Peyer's patch (tissue), 4 donors: Measurements from ENCODE around the gene MPPED1. TPM values are rescaled to one million over a fixed set of nuclear protein-coding genes. Genes with fewer than 3 reads are reported as not detected.

Experiments used
- DNase-seq, 3 donors: peaks; one replicate each; pipeline ENCODE4 v3.0.0-alpha.2; 2017 to 2019
- H3K27ac ChIP-seq, 4 donors: fragments of 200-600 bp; sonication (generic); one replicate each; pipeline ENCODE4 v1.5.1; 2016 to 2019
- H3K27me3 ChIP-seq, 2 donors: fragments of 200-600 bp; sonication (generic); one replicate each; pipeline ENCODE4 v1.5.1; 2019
- H3K36me3 ChIP-seq, 3 donors: fragments of 200-600 bp; sonication (generic); one replicate each; pipeline ENCODE4 v1.5.1; 2016 to 2019
- H3K4me1 ChIP-seq, 4 donors: fragments of 200-600 bp; sonication (generic); one replicate each; pipeline ENCODE4 v1.5.1; 2016 to 2019
- H3K4me3 ChIP-seq, 4 donors: fragments of 200-600 bp; sonication (generic); 1 replicate in 3 of 4; 2 replicates in 1 of 4; pipeline ENCODE4 v1.5.1; 2016 to 2019; ENCODE audit warnings: mild to moderate bottlenecking in 1 of 4
- H3K9me3 ChIP-seq, 4 donors: fragments of 200-600 bp; sonication (generic); one replicate each; pipeline ENCODE4 v1.5.1; 2016 to 2019; ENCODE audit warnings: mild to moderate bottlenecking in 1 of 4
- POLR2A ChIP-seq, 2 donors: fragments of 450-650 bp; IDR thresholded peaks; one replicate each; pipeline ENCODE4 v1.5.1; 2017; ENCODE audit warnings: antibody characterized with exemption in 2 of 2, mild to moderate bottlenecking in 2 of 2, moderate library complexity in 2 of 2
- total RNA-seq, 4 donors: library from RNA; depleted of rRNA; stranded (reverse); fragments of >200 nt; gene quantifications; one replicate each; pipeline ENCODE4 v1.1.0, GENCODE V29; 2016
- TF ChIP-seq, protein P1 (sequence below), 6 experiments: fragments of 450-650 bp in 4 of 6; fragments of 200-600 bp in 2 of 6; sonication (generic) in 1 of 6; IDR thresholded peaks; one replicate each; pipeline ENCODE4 v1.5.1; 2017 to 2019; ENCODE audit warnings: antibody characterized with exemption in 6 of 6, mild to moderate bottlenecking in 3 of 6, moderate library complexity in 1 of 6

MPPED1 gene
- total RNA-seq, 4 donors from 2014 or later, result not detected

DNA sequence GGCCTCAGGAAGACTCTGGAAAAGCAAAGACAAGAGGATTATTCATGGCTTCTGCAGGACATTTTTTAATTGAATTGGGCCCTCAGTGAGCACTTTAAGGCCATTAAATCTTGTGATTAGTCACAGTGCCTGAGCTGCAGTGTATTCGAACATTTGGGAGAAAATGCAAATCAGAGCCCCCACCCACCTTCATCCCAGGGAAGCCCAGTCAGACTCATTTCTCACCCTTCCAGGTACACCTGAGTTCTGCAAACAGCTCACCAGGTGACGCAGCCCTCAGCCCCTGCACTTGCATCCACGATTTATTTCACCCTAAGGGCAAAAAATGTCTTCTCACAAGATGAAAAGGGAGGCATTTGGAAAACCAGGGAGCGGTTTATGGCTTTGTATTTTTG lies 128.7 kb downstream of the MPPED1 start:
- no peak for TF ChIP-seq POLR2A (IDR thresholded peaks at IDR 0.05)
- TF ChIP-seq, protein P1, sequence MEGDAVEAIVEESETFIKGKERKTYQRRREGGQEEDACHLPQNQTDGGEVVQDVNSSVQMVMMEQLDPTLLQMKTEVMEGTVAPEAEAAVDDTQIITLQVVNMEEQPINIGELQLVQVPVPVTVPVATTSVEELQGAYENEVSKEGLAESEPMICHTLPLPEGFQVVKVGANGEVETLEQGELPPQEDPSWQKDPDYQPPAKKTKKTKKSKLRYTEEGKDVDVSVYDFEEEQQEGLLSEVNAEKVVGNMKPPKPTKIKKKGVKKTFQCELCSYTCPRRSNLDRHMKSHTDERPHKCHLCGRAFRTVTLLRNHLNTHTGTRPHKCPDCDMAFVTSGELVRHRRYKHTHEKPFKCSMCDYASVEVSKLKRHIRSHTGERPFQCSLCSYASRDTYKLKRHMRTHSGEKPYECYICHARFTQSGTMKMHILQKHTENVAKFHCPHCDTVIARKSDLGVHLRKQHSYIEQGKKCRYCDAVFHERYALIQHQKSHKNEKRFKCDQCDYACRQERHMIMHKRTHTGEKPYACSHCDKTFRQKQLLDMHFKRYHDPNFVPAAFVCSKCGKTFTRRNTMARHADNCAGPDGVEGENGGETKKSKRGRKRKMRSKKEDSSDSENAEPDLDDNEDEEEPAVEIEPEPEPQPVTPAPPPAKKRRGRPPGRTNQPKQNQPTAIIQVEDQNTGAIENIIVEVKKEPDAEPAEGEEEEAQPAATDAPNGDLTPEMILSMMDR (IDR thresholded peaks at IDR 0.05), result no peak
- no peaks in the 10 kb centered on the region for H3K36me3 ChIP-seq
- DNase-seq, result peak in 1 of 3 donors; percentile 5

GRCh38 chr22:43541022-43541421 lies 129.2 kb downstream of the MPPED1 start:
- no peak for TF ChIP-seq POLR2A (IDR thresholded peaks at IDR 0.05)
- TF ChIP-seq, protein P1 (IDR thresholded peaks at IDR 0.05), result no peak
- Histone ChIP-seq H3K4me3 (no peak overlapping the region), H3K27me3 (no peaks in the 10 kb centered on the region), H3K4me1 (no peaks in the 10 kb centered on the region), H3K27ac (no peak overlapping the region), H3K36me3 (no peaks in the 10 kb centered on the region), H3K9me3 (no peaks in the 10 kb centered on the region)
- peak in 1 of 3 donors; percentile 6 for DNase-seq

More for the DNA sequence above, 128.7 kb downstream of the MPPED1 start:
- H3K27me3 ChIP-seq, result no peaks in the 10 kb centered on the region
- no peaks in the 10 kb centered on the region for H3K4me1 ChIP-seq
- no peaks in the 10 kb centered on the region for H3K9me3 ChIP-seq
- H3K4me3 ChIP-seq, result no peak overlapping the region
- no peak overlapping the region for H3K27ac ChIP-seq

- Histone ChIP-seq H3K36me3 (no peaks in the 10 kb centered on the region), H3K4me3 (no peak overlapping the region), H3K4me1 (no peaks in the 10 kb centered on the region), H3K27ac (no peak overlapping the region), H3K9me3 (no peaks in the 10 kb centered on the region), H3K27me3 (no peaks in the 10 kb centered on the region)
- TF ChIP-seq, protein P1 (IDR thresholded peaks at IDR 0.05), result no peak
- TF ChIP-seq POLR2A (IDR thresholded peaks at IDR 0.05), result no peak
- peak in 1 of 3 donors; percentile 33 for DNase-seq
These were observed 129.9 kb downstream of the MPPED1 start for GRCh38 chr22:43541462-43542407.

DNA sequence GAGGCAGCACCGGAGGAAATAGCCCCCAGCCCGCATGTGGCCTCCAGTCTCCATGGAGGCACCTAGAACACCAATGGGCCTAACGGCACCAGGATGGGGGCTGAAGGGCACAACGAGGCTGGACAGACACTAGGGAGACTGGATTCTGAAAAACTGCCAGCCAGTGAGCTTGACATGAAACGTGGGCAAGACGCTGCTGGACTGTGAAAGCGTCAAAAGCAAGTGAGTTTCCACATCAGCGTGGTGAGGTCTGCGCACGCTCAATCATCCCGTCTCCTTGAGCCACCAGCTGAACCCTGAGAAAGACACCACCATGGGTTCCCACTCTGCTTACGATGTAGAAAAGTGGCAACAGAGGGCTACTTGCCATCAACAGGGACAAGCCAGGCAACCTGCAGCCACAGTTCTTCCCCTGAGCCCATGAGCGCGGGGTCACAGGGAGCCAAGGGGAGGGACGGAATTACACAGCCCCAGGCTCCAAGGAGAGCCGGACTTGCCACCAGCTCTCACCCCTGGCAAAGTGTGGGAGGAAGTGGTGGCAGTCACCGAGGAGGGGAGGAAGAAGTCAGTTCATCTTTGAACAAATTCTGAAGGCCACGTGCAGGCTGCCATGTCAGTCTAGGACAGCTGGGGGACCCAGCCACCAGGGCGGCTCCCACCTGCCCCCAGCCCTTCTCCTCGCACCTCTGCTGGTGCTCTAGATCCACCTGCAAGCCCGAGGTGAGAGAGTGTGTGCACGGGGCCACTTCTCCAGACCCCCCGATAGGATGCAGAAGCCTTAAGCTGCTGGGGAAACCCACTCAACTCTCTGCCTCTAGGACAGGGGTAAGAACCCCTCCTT lies 131.1 kb downstream of the MPPED1 start:
- H3K4me3 ChIP-seq, result no peak overlapping the region
- H3K27me3 ChIP-seq, result no peaks in the 10 kb centered on the region
- no peaks in the 10 kb centered on the region for H3K4me1 ChIP-seq
- peak in 1 of 3 donors; percentile 31 for DNase-seq
- TF ChIP-seq, protein P1 (IDR thresholded peaks at IDR 0.05), result no peak
- TF ChIP-seq POLR2A (IDR thresholded peaks at IDR 0.05), result no peak
- H3K27ac ChIP-seq, result no peak overlapping the region
- no peaks in the 10 kb centered on the region for H3K9me3 ChIP-seq
- no peaks in the 10 kb centered on the region for H3K36me3 ChIP-seq

GRCh38 chr22:43543522-43544288 lies 131.9 kb downstream of the MPPED1 start:
- no peaks in the 10 kb centered on the region for H3K4me1 ChIP-seq
- H3K27me3 ChIP-seq, result no peaks in the 10 kb centered on the region
- no peak overlapping the region for H3K27ac ChIP-seq
- peak in 1 of 3 donors; percentile 17 for DNase-seq
- no peaks in the 10 kb centered on the region for H3K9me3 ChIP-seq
- no peak for TF ChIP-seq POLR2A (IDR thresholded peaks at IDR 0.05)
- TF ChIP-seq, protein P1 (IDR thresholded peaks at IDR 0.05), result no peak
- H3K4me3 ChIP-seq, result no peak overlapping the region
- no peaks in the 10 kb centered on the region for H3K36me3 ChIP-seq
